H7 (cell line): Measurements from ENCODE around the gene KCNK17. TPM values are rescaled to one million over a fixed set of nuclear protein-coding genes. Genes with fewer than 3 reads are reported as not detected.

Source experiments
- DNase-seq: peaks from one replicate; pipeline ENCODE4 v3.0.0; 2012
- H3K27me3 ChIP-seq: 2 replicates; pipeline ENCODE4 v1.6.0; 2011; ENCODE audit warnings: mild to moderate bottlenecking, low read length; ENCODE audit not compliant: control insufficient read depth, insufficient read depth
- H3K36me3 ChIP-seq: replicated peaks from 2 replicates; pipeline ENCODE4 v1.5.1; 2011; ENCODE audit warnings: low read length; ENCODE audit not compliant: control insufficient read depth, insufficient read depth
- H3K4me3 ChIP-seq: 2 replicates; pipeline ENCODE4 v1.5.1; 2011; ENCODE audit warnings: low read depth, mild to moderate bottlenecking, control low read depth, low read length, moderate library complexity; ENCODE audit not compliant: insufficient read depth
- total RNA-seq: library from RNA; depleted of rRNA; stranded (reverse); fragments of >200 nt; shearing (Covaris generic); gene quantifications from 2 replicates; pipeline ENCODE4 v1.2.3, GENCODE V29; 2014; rRNA removed

KCNK17 gene
- total RNA-seq, 1 experiment from 2014 or later = 1.4 TPM

- Histone ChIP-seq H3K27me3 (no peaks in the 10 kb centered on the region), H3K36me3 (no peaks in the 10 kb centered on the region), H3K4me3 (no peak overlapping the region)
- no peak for DNase-seq
Measured at GRCh38 chr6:39251406-39251805, 62.8 kb downstream of the KCNK17 start.

- Histone ChIP-seq H3K36me3 (no peaks in the 10 kb centered on the region), H3K4me3 (no peak overlapping the region), H3K27me3 (no peaks in the 10 kb centered on the region)
- DNase-seq = no peak
Measured at GRCh38 chr6:39250507-39250906, 63.7 kb downstream of the KCNK17 start.

GRCh38 chr6:39249278-39249677 is 64.9 kb downstream of the KCNK17 start:
- DNase-seq = no peak
- no peaks in the 10 kb centered on the region for H3K36me3 ChIP-seq
- no peak overlapping the region for H3K4me3 ChIP-seq
- H3K27me3 ChIP-seq = no peaks in the 10 kb centered on the region

Other genes with a start within 250 kb of the KCNK17 start
- 11.0 and 11.3 TPM in 2 replicates for gene SAYSD1, start 199.2 kb downstream of the KCNK17 start, total RNA-seq
- gene KCNK5, start 84.9 kb downstream of the KCNK17 start, total RNA-seq = 23.8 and 30.1 TPM in 2 replicates
- not detected in 2 replicates for gene KCNK16, start 8.3 kb upstream of the KCNK17 start, total RNA-seq